ENCODE measurements around the gene PTTG1. TPM values are rescaled to one million over a fixed set of nuclear protein-coding genes. Genes with fewer than 3 reads are reported as not detected.

PTTG1 gene
- total RNA-seq = 142 and 146 TPM in 2 replicates

- Mint-ChIP-seq H3K27me3 (ENCODE audit: low read depth) (no peaks in the 10 kb centered on the region), H3K27ac (peak within 1 kb of the TSS; percentile 97), H3K4me3 (ENCODE audit: low read depth) (peak within 1 kb of the TSS; percentile 96), H3K9me3 (no peaks in the 10 kb centered on the region), H3K36me3 (ENCODE audit: low read depth) (peaks cover 47% of the 10 kb centered on the region), H3K4me1 (ENCODE audit: low read depth) (peaks cover 66% of the 10 kb centered on the region)
- intact Hi-C loops (cut with micrococcal nuclease) = no loop called here
- peak; percentile 91 for DNase-seq (ENCODE audit: low spot score)
Measured at GRCh38 chr5:160421625-160422258, at the start of gene PTTG1. PTTG1 (plus strand) TSS chr5:160421855; CDS start chr5:160422313, 458 bp downstream.

- intact Hi-C loops (cut with micrococcal nuclease) = no loop called here
- no peaks in the 10 kb centered on the region for H3K36me3 Mint-ChIP-seq (ENCODE audit: low read depth)
- peaks cover 4% of the 10 kb centered on the region for H3K4me1 Mint-ChIP-seq (ENCODE audit: low read depth)
- DNase-seq (ENCODE audit: low spot score) = no peak
- no peak overlapping the region for H3K27ac Mint-ChIP-seq
- no peaks in the 10 kb centered on the region for H3K9me3 Mint-ChIP-seq
- H3K4me3 Mint-ChIP-seq (ENCODE audit: low read depth) = no peak overlapping the region
- peaks cover 59% of the 10 kb centered on the region for H3K27me3 Mint-ChIP-seq (ENCODE audit: low read depth)
Measured at GRCh38 chr5:160375166-160375565, 46.5 kb upstream of the PTTG1 start.

GRCh38 chr5:160375701-160376100 lies 46.0 kb upstream of the PTTG1 start:
- Mint-ChIP-seq H3K9me3 (no peaks in the 10 kb centered on the region), H3K36me3 (ENCODE audit: low read depth) (no peaks in the 10 kb centered on the region), H3K4me3 (ENCODE audit: low read depth) (no peak overlapping the region), H3K27ac (no peak overlapping the region), H3K27me3 (ENCODE audit: low read depth) (peaks cover 58% of the 10 kb centered on the region), H3K4me1 (ENCODE audit: low read depth) (peaks cover 2% of the 10 kb centered on the region)
- no peak for DNase-seq (ENCODE audit: low spot score)
- intact Hi-C loops (cut with micrococcal nuclease) = no loop called here

DNA sequence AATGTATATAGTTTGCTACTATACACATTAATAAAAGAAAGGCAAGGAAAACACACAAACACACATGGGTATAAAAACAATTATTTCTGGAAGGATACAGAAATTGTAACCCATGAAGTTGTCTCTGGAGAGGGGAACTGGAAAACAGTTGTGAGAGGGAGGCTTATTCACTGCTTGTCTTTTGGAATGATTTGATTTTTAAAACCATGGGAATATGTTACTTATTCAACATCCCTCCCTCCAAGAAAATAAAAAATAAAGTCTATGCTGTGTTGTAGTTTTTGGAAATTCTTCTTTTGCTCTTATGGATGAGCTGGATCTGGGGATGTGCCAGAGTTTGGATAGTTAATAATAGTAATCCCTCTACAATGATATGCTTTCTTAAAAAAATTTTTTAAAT lies 45.2 kb upstream of the PTTG1 start:
- no peak for DNase-seq (ENCODE audit: low spot score)
- peaks cover 51% of the 10 kb centered on the region for H3K27me3 Mint-ChIP-seq (ENCODE audit: low read depth)
- no peaks in the 10 kb centered on the region for H3K4me1 Mint-ChIP-seq (ENCODE audit: low read depth)
- intact Hi-C loops (cut with micrococcal nuclease) = no loop called here
- no peak overlapping the region for H3K4me3 Mint-ChIP-seq (ENCODE audit: low read depth)
- no peak overlapping the region for H3K27ac Mint-ChIP-seq
- no peaks in the 10 kb centered on the region for H3K36me3 Mint-ChIP-seq (ENCODE audit: low read depth)
- no peaks in the 10 kb centered on the region for H3K9me3 Mint-ChIP-seq

DNA sequence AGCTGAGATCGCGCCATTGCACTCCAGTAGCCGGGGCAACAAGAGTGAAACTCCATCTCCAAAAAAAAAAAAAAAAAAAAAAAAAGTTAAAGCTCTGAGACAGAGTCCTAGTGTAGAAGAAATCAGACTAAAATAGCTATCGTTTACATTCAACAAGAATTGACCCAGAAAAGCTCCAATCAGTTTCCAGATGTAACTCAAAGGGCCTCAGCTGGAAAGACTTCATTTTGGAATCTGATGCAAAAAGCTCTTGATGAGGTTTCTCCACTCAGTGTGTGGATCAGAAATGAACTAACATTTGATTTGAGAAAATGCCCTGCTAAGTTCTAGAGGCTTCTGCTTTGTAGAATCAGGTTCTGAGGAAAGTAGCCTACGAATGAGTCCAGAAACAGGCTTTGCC lies 44.0 kb upstream of the PTTG1 start:
- Mint-ChIP-seq H3K27me3 (ENCODE audit: low read depth) (peaks cover 47% of the 10 kb centered on the region), H3K4me3 (ENCODE audit: low read depth) (no peak overlapping the region), H3K27ac (no peak overlapping the region), H3K9me3 (no peaks in the 10 kb centered on the region), H3K4me1 (ENCODE audit: low read depth) (no peaks in the 10 kb centered on the region), H3K36me3 (ENCODE audit: low read depth) (no peaks in the 10 kb centered on the region)
- intact Hi-C loops (cut with micrococcal nuclease) = no loop called here
- DNase-seq (ENCODE audit: low spot score) = no peak

DNA sequence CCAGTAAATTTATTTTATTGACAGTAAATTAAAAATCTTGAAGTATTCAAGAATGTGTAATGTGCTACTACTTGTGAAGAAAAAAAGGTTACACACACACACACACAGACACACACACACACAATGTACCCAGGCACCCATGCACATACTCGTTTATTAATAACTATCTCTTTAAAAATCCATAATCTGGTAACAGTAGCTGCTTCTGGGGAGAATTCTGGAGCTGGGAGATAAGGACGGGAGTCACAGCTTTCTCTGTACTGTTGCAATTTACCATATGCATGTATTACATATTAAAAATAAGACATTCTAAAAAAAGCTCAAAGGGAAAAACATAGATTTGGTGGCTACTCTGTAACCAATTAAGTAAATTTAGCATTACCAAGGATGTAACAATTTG lies 43.3 kb upstream of the PTTG1 start:
- Mint-ChIP-seq H3K9me3 (no peaks in the 10 kb centered on the region), H3K4me1 (ENCODE audit: low read depth) (no peaks in the 10 kb centered on the region), H3K27me3 (ENCODE audit: low read depth) (peaks cover 43% of the 10 kb centered on the region), H3K4me3 (ENCODE audit: low read depth) (no peak overlapping the region), H3K36me3 (ENCODE audit: low read depth) (no peaks in the 10 kb centered on the region), H3K27ac (no peak overlapping the region)
- DNase-seq (ENCODE audit: low spot score) = no peak
- intact Hi-C loops (cut with micrococcal nuclease) = no loop called here

GRCh38 chr5:160379511-160379910 lies 42.1 kb upstream of the PTTG1 start:
- intact Hi-C loops (cut with micrococcal nuclease) = no loop called here
- Mint-ChIP-seq H3K4me3 (ENCODE audit: low read depth) (no peak overlapping the region), H3K27me3 (ENCODE audit: low read depth) (peaks cover 42% of the 10 kb centered on the region), H3K27ac (no peak overlapping the region), H3K4me1 (ENCODE audit: low read depth) (no peaks in the 10 kb centered on the region), H3K9me3 (no peaks in the 10 kb centered on the region), H3K36me3 (ENCODE audit: low read depth) (no peaks in the 10 kb centered on the region)
- no peak for DNase-seq (ENCODE audit: low spot score)

GRCh38 chr5:160380041-160380440 lies 41.6 kb upstream of the PTTG1 start:
- H3K4me3 Mint-ChIP-seq (ENCODE audit: low read depth) = no peak overlapping the region
- H3K27me3 Mint-ChIP-seq (ENCODE audit: low read depth) = peaks cover 36% of the 10 kb centered on the region
- H3K9me3 Mint-ChIP-seq = no peaks in the 10 kb centered on the region
- intact Hi-C loops (cut with micrococcal nuclease) = no loop called here
- no peak overlapping the region for H3K27ac Mint-ChIP-seq
- no peak for DNase-seq (ENCODE audit: low spot score)
- H3K4me1 Mint-ChIP-seq (ENCODE audit: low read depth) = no peaks in the 10 kb centered on the region
- H3K36me3 Mint-ChIP-seq (ENCODE audit: low read depth) = no peaks in the 10 kb centered on the region

- Mint-ChIP-seq H3K36me3 (ENCODE audit: low read depth) (no peaks in the 10 kb centered on the region), H3K27ac (no peak overlapping the region), H3K27me3 (ENCODE audit: low read depth) (peaks cover 26% of the 10 kb centered on the region), H3K4me1 (ENCODE audit: low read depth) (no peaks in the 10 kb centered on the region), H3K4me3 (ENCODE audit: low read depth) (no peak overlapping the region), H3K9me3 (peaks cover 4% of the 10 kb centered on the region)
- DNase-seq (ENCODE audit: low spot score) = no peak
- intact Hi-C loops (cut with micrococcal nuclease) = no loop called here
Measured at GRCh38 chr5:160382346-160382745, 39.3 kb upstream of the PTTG1 start.

DNA sequence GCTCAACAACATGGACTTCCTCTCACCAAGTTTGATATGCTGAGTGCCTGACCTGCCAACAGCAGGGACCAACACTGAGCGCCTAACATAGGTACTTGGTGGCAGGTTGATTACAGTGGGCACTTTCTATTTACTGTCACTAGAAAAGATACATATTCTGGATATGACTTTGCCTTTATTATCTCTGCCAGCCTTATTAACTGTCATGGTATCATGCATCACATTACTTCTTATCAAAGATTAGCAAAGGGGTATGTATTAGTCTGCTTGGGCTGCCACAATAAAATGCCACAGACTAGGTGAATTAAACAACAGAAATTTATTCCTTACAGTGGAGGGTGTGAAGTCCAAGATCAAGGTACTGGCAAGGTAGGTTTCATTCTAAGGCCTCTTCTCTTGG lies 37.0 kb upstream of the PTTG1 start:
- Mint-ChIP-seq H3K27me3 (ENCODE audit: low read depth) (peaks cover 21% of the 10 kb centered on the region), H3K4me1 (ENCODE audit: low read depth) (no peaks in the 10 kb centered on the region), H3K36me3 (ENCODE audit: low read depth) (peaks cover 6% of the 10 kb centered on the region), H3K4me3 (ENCODE audit: low read depth) (no peak overlapping the region), H3K9me3 (peaks cover 17% of the 10 kb centered on the region), H3K27ac (no peak overlapping the region)
- intact Hi-C loops (cut with micrococcal nuclease) = no loop called here
- no peak for DNase-seq (ENCODE audit: low spot score)

DNA sequence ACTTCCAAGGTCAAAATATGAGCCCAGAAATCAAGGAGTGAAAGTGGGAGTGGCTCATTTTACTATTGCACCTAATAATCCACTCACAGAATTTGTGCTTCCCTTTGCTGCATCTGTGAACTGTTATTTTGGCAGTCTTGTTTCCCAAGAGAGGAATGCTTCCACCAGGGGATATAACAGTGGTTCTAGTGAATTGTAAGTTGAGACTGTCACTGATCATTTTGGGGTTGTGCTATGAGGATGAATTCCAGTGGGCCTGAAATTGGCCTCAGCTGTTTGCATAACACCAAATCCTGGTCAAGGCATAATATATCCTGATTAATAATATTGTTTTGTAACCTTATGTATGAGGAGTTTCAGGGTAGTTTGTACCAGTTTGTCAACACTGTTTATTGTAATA lies 36.2 kb upstream of the PTTG1 start:
- intact Hi-C loops (cut with micrococcal nuclease) = no loop called here

DNA sequence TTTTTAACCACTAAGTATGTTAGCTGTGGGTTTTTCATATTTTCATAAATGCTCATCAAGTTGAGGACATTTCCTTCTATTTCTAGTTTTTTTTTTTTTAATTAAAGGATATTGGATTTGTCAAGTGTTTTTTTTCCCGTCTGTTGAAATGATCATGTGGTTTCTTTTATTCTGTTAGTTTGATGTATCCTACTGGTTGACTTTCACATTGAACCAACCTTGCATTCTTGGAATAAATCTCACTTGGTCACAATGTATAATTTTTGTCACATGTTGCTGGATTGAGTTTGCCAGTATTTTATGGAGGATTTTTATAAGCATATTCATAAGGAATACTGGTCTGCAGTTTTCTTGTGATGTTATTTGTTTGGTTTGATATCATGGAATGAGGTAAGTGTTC lies 34.2 kb upstream of the PTTG1 start:
- no peak overlapping the region for H3K4me3 Mint-ChIP-seq (ENCODE audit: low read depth)
- no peak overlapping the region for H3K27ac Mint-ChIP-seq
- peaks cover 8% of the 10 kb centered on the region for H3K27me3 Mint-ChIP-seq (ENCODE audit: low read depth)

More for the DNA sequence above, 36.2 kb upstream of the PTTG1 start:
- Mint-ChIP-seq H3K27ac (no peak overlapping the region), H3K27me3 (ENCODE audit: low read depth) (peaks cover 14% of the 10 kb centered on the region), H3K4me3 (ENCODE audit: low read depth) (no peak overlapping the region), H3K4me1 (ENCODE audit: low read depth) (no peaks in the 10 kb centered on the region), H3K36me3 (ENCODE audit: low read depth) (peaks cover 6% of the 10 kb centered on the region), H3K9me3 (peaks cover 17% of the 10 kb centered on the region)
- no peak for DNase-seq (ENCODE audit: low spot score)

GRCh38 chr5:160390787-160391696 lies 30.6 kb upstream of the PTTG1 start:
- peaks cover 17% of the 10 kb centered on the region for H3K9me3 Mint-ChIP-seq

More for the DNA sequence above, 34.2 kb upstream of the PTTG1 start:
- intact Hi-C loops (cut with micrococcal nuclease) = no loop called here
- DNase-seq (ENCODE audit: low spot score) = no peak
- Mint-ChIP-seq H3K9me3 (peaks cover 17% of the 10 kb centered on the region), H3K36me3 (ENCODE audit: low read depth) (peaks cover 6% of the 10 kb centered on the region), H3K4me1 (ENCODE audit: low read depth) (no peaks in the 10 kb centered on the region)

More at GRCh38 chr5:160390787-160391696, 30.6 kb upstream of the PTTG1 start:
- H3K4me1 Mint-ChIP-seq (ENCODE audit: low read depth) = no peaks in the 10 kb centered on the region
- no peak for DNase-seq (ENCODE audit: low spot score)
- peaks cover 6% of the 10 kb centered on the region for H3K36me3 Mint-ChIP-seq (ENCODE audit: low read depth)
- H3K27ac Mint-ChIP-seq = no peak overlapping the region
- H3K4me3 Mint-ChIP-seq (ENCODE audit: low read depth) = no peak overlapping the region
- intact Hi-C loops (cut with micrococcal nuclease) = loop anchor here (1.0 kb wide), 1 partner anchor 192 kb away; no protein-coding TSS in a partner anchor
- peaks cover 2% of the 10 kb centered on the region for H3K27me3 Mint-ChIP-seq (ENCODE audit: low read depth)
